Lower leg skin (tissue), 3 donors: Measurements from ENCODE around the gene VIT.

Source experiments
- POLR2A ChIP-seq, 2 donors: fragments of 450-650 bp; IDR thresholded peaks; one replicate each; pipeline ENCODE4 v1.6.1; 2016 to 2017; ENCODE audit warnings: antibody characterized with exemption in 2 of 2, mild to moderate bottlenecking in 1 of 2, moderate library complexity in 1 of 2
- TF ChIP-seq, protein P1 (sequence below), 3 donors: fragments of 450-650 bp; IDR thresholded peaks; one replicate each; pipeline ENCODE4 v1.5.1; 2016; ENCODE audit warnings: antibody characterized with exemption in 3 of 3, mild to moderate bottlenecking in 3 of 3, moderate library complexity in 2 of 3

GRCh38 chr2:36657703-36658102 is 38.8 kb upstream of the VIT start:
- TF ChIP-seq, protein P1, sequence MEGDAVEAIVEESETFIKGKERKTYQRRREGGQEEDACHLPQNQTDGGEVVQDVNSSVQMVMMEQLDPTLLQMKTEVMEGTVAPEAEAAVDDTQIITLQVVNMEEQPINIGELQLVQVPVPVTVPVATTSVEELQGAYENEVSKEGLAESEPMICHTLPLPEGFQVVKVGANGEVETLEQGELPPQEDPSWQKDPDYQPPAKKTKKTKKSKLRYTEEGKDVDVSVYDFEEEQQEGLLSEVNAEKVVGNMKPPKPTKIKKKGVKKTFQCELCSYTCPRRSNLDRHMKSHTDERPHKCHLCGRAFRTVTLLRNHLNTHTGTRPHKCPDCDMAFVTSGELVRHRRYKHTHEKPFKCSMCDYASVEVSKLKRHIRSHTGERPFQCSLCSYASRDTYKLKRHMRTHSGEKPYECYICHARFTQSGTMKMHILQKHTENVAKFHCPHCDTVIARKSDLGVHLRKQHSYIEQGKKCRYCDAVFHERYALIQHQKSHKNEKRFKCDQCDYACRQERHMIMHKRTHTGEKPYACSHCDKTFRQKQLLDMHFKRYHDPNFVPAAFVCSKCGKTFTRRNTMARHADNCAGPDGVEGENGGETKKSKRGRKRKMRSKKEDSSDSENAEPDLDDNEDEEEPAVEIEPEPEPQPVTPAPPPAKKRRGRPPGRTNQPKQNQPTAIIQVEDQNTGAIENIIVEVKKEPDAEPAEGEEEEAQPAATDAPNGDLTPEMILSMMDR (IDR thresholded peaks at IDR 0.05), result no peak
- no peak for TF ChIP-seq POLR2A (IDR thresholded peaks at IDR 0.05)
